B cell (primary cell): ENCODE data around the gene WDR18. TPM values are rescaled to one million over a fixed set of nuclear protein-coding genes. Genes with fewer than 3 reads are reported as not detected.

Source experiments
- ATAC-seq: fragments of 200-7000 bp; cut with Tn5 transposase; one replicate; pipeline ENCODE4 v1.10.0; 2021; ENCODE audit warnings: low read depth, mild to moderate bottlenecking, moderate number of reproducible peaks, moderate library complexity
- CTCF ChIA-PET: fragments of 350-600 bp; sonication (Branson Sonifier 250); formaldehyde crosslinking; loops from one replicate; lab custom pipeline; 2021; ENCODE audit warnings: antibody characterized with exemption, inconsistent platforms; lab: Charles Lee
- POLR2A ChIA-PET: fragments of 350-600 bp; sonication (Branson Sonifier 250); formaldehyde crosslinking; loops from one replicate; lab custom pipeline; 2021; ENCODE audit warnings: antibody characterized with exemption; lab: Charles Lee
- DNase-seq: peaks from one replicate; pipeline ENCODE4 v3.0.0; 2013
- H2AFZ ChIP-seq: 2 replicates; pipeline ENCODE4 v1.6.1; 2012; ENCODE audit warnings: mild to moderate bottlenecking, low read depth, low read length; ENCODE audit not compliant: insufficient read depth, poor library complexity, severe bottlenecking
- H3K27ac ChIP-seq, 2 donors: 1 replicate in 1 of 2; 2 replicates in 1 of 2; pipeline ENCODE4 v1.5.1; 2012 to 2013; ENCODE audit warnings: low read length in 2 of 2, mild to moderate bottlenecking in 2 of 2, moderate library complexity in 1 of 2
- H3K27me3 ChIP-seq, 4 experiments: fragments of 200-600 bp in 1 of 4; sonication (generic) in 1 of 4; replicated peaks in 1 of 4; 1 replicate in 2 of 4; 2 replicates in 2 of 4; pipeline versions ENCODE4 v1.6.1 to v1.7.0; 2013 to 2016; ENCODE audit warnings: low read length in 3 of 4, mild to moderate bottlenecking in 2 of 4, mixed read lengths in 1 of 4, moderate library complexity in 1 of 4; ENCODE audit not compliant: insufficient read depth in 4 of 4, control insufficient read depth in 3 of 4; ENCODE audit errors: control extremely low read depth in 1 of 4
- H3K36me3 ChIP-seq, 2 experiments: replicated peaks in 1 of 2; 1 replicate in 1 of 2; 2 replicates in 1 of 2; pipeline versions ENCODE4 v1.6.1 to v1.7.1; 2013; ENCODE audit warnings: low read length in 1 of 2; ENCODE audit not compliant: insufficient read depth in 2 of 2, control insufficient read depth in 1 of 2; ENCODE audit errors: control extremely low read depth in 1 of 2, extremely low read depth in 1 of 2
- H3K4me1 ChIP-seq, 2 donors: fragments of 200-600 bp in 1 of 2; sonication (generic) in 1 of 2; 1 replicate in 1 of 2; 2 replicates in 1 of 2; pipeline versions ENCODE4 v1.5.1 to v1.6.1; 2013 to 2017; ENCODE audit warnings: low read length in 2 of 2; ENCODE audit not compliant: control insufficient read depth in 2 of 2, insufficient read depth in 2 of 2
- H3K4me2 ChIP-seq: replicated peaks from 2 replicates; pipeline ENCODE3; 2012; ENCODE audit warnings: mild to moderate bottlenecking, low read depth, low read length; ENCODE audit not compliant: poor library complexity, severe bottlenecking
- H3K4me3 ChIP-seq, 5 experiments: fragments of 200-600 bp in 1 of 5; sonication (generic) in 1 of 5; 1 replicate in 3 of 5; 2 replicates in 2 of 5; pipeline versions ENCODE4 v1.5.1 to v1.7.0; 2011 to 2016; ENCODE audit warnings: low read length in 4 of 5, mild to moderate bottlenecking in 4 of 5, low read depth in 2 of 5, control low read depth in 1 of 5, moderate library complexity in 1 of 5; ENCODE audit not compliant: insufficient read depth in 1 of 5; ENCODE audit errors: control extremely low read depth in 1 of 5, extremely low read depth in 1 of 5
- H3K79me2 ChIP-seq: fragments of 200-600 bp; sonication (generic); one replicate; pipeline ENCODE4 v1.6.0; 2016; ENCODE audit warnings: low read length; ENCODE audit not compliant: control insufficient read depth, insufficient read depth
- H3K9ac ChIP-seq: fragments of 200-600 bp; sonication (generic); 2 replicates; pipeline ENCODE4 v1.6.1; 2017; ENCODE audit warnings: mild to moderate bottlenecking, low read length, moderate library complexity
- H3K9me3 ChIP-seq, 3 donors: one replicate each; pipeline versions ENCODE4 v1.6.1 to v1.7.1; 2013; ENCODE audit warnings: low read length in 2 of 3; ENCODE audit not compliant: control insufficient read depth in 2 of 3, insufficient read depth in 1 of 3; ENCODE audit errors: control extremely low read depth in 1 of 3
- H4K20me1 ChIP-seq: 2 replicates; pipeline ENCODE4 v1.6.0; 2012; ENCODE audit warnings: mild to moderate bottlenecking, low read length; ENCODE audit not compliant: insufficient read depth, control insufficient read depth, poor library complexity, severe bottlenecking
- H3K27ac Mint-ChIP-seq: one replicate; pipeline ENCODE4 v1.8.0; 2021; ENCODE audit warnings: mixed read lengths
- H3K27me3 Mint-ChIP-seq: one replicate; pipeline ENCODE4 v1.8.0; 2021; ENCODE audit warnings: mixed read lengths
- H3K4me1 Mint-ChIP-seq: one replicate; pipeline ENCODE4 v1.8.0; 2021; ENCODE audit warnings: mixed read lengths
- H3K4me3 Mint-ChIP-seq: one replicate; pipeline ENCODE4 v1.8.0; 2021; ENCODE audit warnings: mixed read lengths
- H3K9me3 Mint-ChIP-seq: one replicate; pipeline ENCODE4 v1.8.0; 2022; ENCODE audit warnings: mixed read lengths; ENCODE audit not compliant: insufficient read depth
- CTCF ChIP-seq: fragments of 200-600 bp; IDR thresholded peaks from one replicate; pipeline ENCODE4 v1.8.0; 2022; ENCODE audit warnings: antibody characterized with exemption, mild to moderate bottlenecking
- EZH2 ChIP-seq: IDR thresholded peaks from 2 replicates; pipeline ENCODE4 v1.6.1; 2012; ENCODE audit warnings: borderline replicate concordance, low read depth, mild to moderate bottlenecking, moderate library complexity, low read length; ENCODE audit not compliant: insufficient read depth, poor library complexity, severe bottlenecking
- WGBS: methylation state at CpG from one replicate; pipeline ENCODE4 v1.1.5; 2013; ENCODE audit warnings: missing lambda C conversion rate; ENCODE audit not compliant: insufficient coverage; 5-methylcytosine and 5-hydroxymethylcytosine counted together
- intact Hi-C: fragments of 100-400 bp; cut with micrococcal nuclease; formaldehyde crosslinking; loops from one replicate; pipeline ENCODE4 v1.10.0; 2022
- polyA plus RNA-seq: library from polyadenylated mRNA; depleted of rRNA; stranded (reverse); fragments of >200 nt; gene quantifications from 2 replicates; pipeline ENCODE4 v1.2.3, GENCODE V29; 2012
- total RNA-seq, 2 donors: library from RNA; stranded (reverse); fragments of 120-200 nt in 1 of 2; gene quantifications; 1 replicate in 1 of 2; 2 replicates in 1 of 2; pipeline versions ENCODE4 v1.2.3 to v1.2.4, GENCODE V29; 2013 to 2022

The WDR18 gene
- total and polyA plus RNA-seq, 2 donors (not counting 1 experiment from before 2014, with no cell fraction given): 48.5 to 60.5 TPM

- Mint-ChIP-seq H3K9me3 (no peaks in the 10 kb centered on the region), H3K4me3 (peak overlapping the region; percentile 59), H3K27me3 (peaks cover 24% of the 10 kb centered on the region), H3K4me1 (peaks cover 11% of the 10 kb centered on the region), H3K27ac (no peak overlapping the region)
- intact Hi-C loops: loop anchor here (1.0 kb wide), 2 partner anchors 17 to 80 kb away; partner anchors contain the start of gene WDR18
- Histone ChIP-seq H3K36me3 (no peaks in the 10 kb centered on the region), H3K79me2 (no peaks in the 10 kb centered on the region), H3K9ac (no peak overlapping the region), H3K27me3 (peaks cover 0 to 56% (median 29%) of the 10 kb centered on the region in 4 experiments), H4K20me1 (peaks cover 11% of the 10 kb centered on the region), H3K4me1 (peaks cover 13 to 14% of the 10 kb centered on the region in 2 donors), H3K9me3 (peaks cover 0 to 6% (median 0%) of the 10 kb centered on the region in 3 donors), H3K27ac (no peak overlapping the region), H2AFZ (peak overlapping the region; percentile 15), H3K4me2 (peak overlapping the region; percentile 72), H3K4me3 (no peak overlapping the region)
- WGBS: 11% methylated on average over 12 of the region's 20 CpGs
- peak; percentile 98 for TF ChIP-seq CTCF
- no peak for TF ChIP-seq EZH2
- ChIA-PET POLR2A (interaction anchor here (1.3 kb wide), 1 partner anchor 102 kb away, joined by 3 read pairs; the partner anchor contains the start of gene GPX4), CTCF (interaction anchor here (0.6 to 1.2 kb wide), 5 partner anchors 14 to 86 kb away, joined by 3 read pairs; partner anchors contain the start of gene ABCA7)
- DNase-seq: peak; percentile 80
- peak; percentile 77 for ATAC-seq
Observed at GRCh38 chr19:1001538-1002166, 17.5 kb downstream of the WDR18 start.

GRCh38 chr19:1002600-1002999, 18.5 kb downstream of the WDR18 start:
- no peak overlapping the region for H3K27ac ChIP-seq
- ChIA-PET CTCF (interaction anchor here (0.6 to 0.7 kb wide), 4 partner anchors 19 to 1140 kb away, joined by 3 read pairs; no protein-coding TSS in a partner anchor), POLR2A (interaction anchor here (0.7 to 0.9 kb wide), 3 partner anchors 7 to 37 kb away, joined by 3 to 7 read pairs (median 4); partner anchors contain the start of gene ABCA7)
- no peak overlapping the region for H3K27ac Mint-ChIP-seq
- H3K4me3 Mint-ChIP-seq: peak overlapping the region; percentile 23
- peaks cover 22% of the 10 kb centered on the region for H3K27me3 Mint-ChIP-seq
- intact Hi-C loops: no loop called here
- H2AFZ ChIP-seq: no peak overlapping the region
- no peak overlapping the region for H3K9ac ChIP-seq
- no peaks in the 10 kb centered on the region for H3K9me3 Mint-ChIP-seq
- WGBS: 76% methylated on average over 4 of the region's 4 CpGs
- H3K4me3 ChIP-seq: no peak overlapping the region
- H4K20me1 ChIP-seq: peaks cover 11% of the 10 kb centered on the region
- peaks cover 0 to 47% (median 25%) of the 10 kb centered on the region in 4 experiments for H3K27me3 ChIP-seq
- H3K9me3 ChIP-seq: peaks cover 0 to 6% (median 0%) of the 10 kb centered on the region in 3 donors
- no peaks in the 10 kb centered on the region for H3K79me2 ChIP-seq
- TF ChIP-seq CTCF (no peak), EZH2 (no peak)
- H3K4me1 Mint-ChIP-seq: peaks cover 10% of the 10 kb centered on the region
- no peak overlapping the region for H3K4me2 ChIP-seq
- ATAC-seq (no peak), DNase-seq (no peak)
- H3K36me3 ChIP-seq: no peaks in the 10 kb centered on the region
- peaks cover 11 to 13% of the 10 kb centered on the region in 2 donors for H3K4me1 ChIP-seq
